ENCODE results near the gene ING2. TPM values are rescaled to one million over a fixed set of nuclear protein-coding genes. Genes with fewer than 3 reads are reported as not detected.
"Not testable (repeated sequence)": the region's sequence is repeated elsewhere in the genome, so short reads cannot be mapped to it uniquely, and the experiment has no call there.

ING2 gene
- total RNA-seq (2012; rRNA removed): 7.9 and 11.7 TPM in 2 replicates

GRCh38 chr4:183504930-183505610 is at the start of gene ING2:
ING2 (plus strand) TSS chr4:183505058; CDS start chr4:183505196, 138 bp downstream.
- peak within 1 kb of the TSS; percentile 90 for H3K4me3 ChIP-seq (ENCODE audit: low read length)
- H3K9ac ChIP-seq (ENCODE audit: low read depth, low read length): peak within 1 kb of the TSS; percentile 94
- peaks cover 21% of the 10 kb centered on the region for H3K4me1 ChIP-seq (ENCODE audit: control insufficient read depth, insufficient read depth, low read length)
- H3K27me3 ChIP-seq (ENCODE audit: control insufficient read depth, insufficient read depth, low read length): no peaks in the 10 kb centered on the region
- H3K36me3 ChIP-seq (ENCODE audit: insufficient read depth, low read length): peaks cover under 1% of the 10 kb centered on the region
- H3K9me3 ChIP-seq (replicated peaks; ENCODE audit: low read length): no peaks in the 10 kb centered on the region
- H3K4me2 ChIP-seq (ENCODE audit: low read length): peak within 1 kb of the TSS; percentile 96

- Histone ChIP-seq H3K4me2 (ENCODE audit: low read length) (no peak overlapping the region), H3K9ac (ENCODE audit: low read depth, low read length) (no peak overlapping the region), H3K9me3 (replicated peaks; ENCODE audit: low read length) (no peaks in the 10 kb centered on the region), H3K4me3 (ENCODE audit: low read length) (no peak overlapping the region), H3K27me3 (ENCODE audit: control insufficient read depth, insufficient read depth, low read length) (no peaks in the 10 kb centered on the region), H3K36me3 (ENCODE audit: insufficient read depth, low read length) (no peaks in the 10 kb centered on the region), H3K4me1 (ENCODE audit: control insufficient read depth, insufficient read depth, low read length) (peaks cover 6% of the 10 kb centered on the region)
Measured at GRCh38 chr4:183455431-183456195, 49.2 kb upstream of the ING2 start.

GRCh38 chr4:183458005-183458404 is 46.9 kb upstream of the ING2 start:
- H3K9ac ChIP-seq (ENCODE audit: low read depth, low read length): no peak overlapping the region
- no peaks in the 10 kb centered on the region for H3K36me3 ChIP-seq (ENCODE audit: insufficient read depth, low read length)
- H3K4me3 ChIP-seq (ENCODE audit: low read length): no peak overlapping the region
- peaks cover 6% of the 10 kb centered on the region for H3K4me1 ChIP-seq (ENCODE audit: control insufficient read depth, insufficient read depth, low read length)
- H3K27me3 ChIP-seq (ENCODE audit: control insufficient read depth, insufficient read depth, low read length): no peaks in the 10 kb centered on the region
- no peak overlapping the region for H3K4me2 ChIP-seq (ENCODE audit: low read length)
- H3K9me3 ChIP-seq (replicated peaks; ENCODE audit: low read length): no peaks in the 10 kb centered on the region

DNA sequence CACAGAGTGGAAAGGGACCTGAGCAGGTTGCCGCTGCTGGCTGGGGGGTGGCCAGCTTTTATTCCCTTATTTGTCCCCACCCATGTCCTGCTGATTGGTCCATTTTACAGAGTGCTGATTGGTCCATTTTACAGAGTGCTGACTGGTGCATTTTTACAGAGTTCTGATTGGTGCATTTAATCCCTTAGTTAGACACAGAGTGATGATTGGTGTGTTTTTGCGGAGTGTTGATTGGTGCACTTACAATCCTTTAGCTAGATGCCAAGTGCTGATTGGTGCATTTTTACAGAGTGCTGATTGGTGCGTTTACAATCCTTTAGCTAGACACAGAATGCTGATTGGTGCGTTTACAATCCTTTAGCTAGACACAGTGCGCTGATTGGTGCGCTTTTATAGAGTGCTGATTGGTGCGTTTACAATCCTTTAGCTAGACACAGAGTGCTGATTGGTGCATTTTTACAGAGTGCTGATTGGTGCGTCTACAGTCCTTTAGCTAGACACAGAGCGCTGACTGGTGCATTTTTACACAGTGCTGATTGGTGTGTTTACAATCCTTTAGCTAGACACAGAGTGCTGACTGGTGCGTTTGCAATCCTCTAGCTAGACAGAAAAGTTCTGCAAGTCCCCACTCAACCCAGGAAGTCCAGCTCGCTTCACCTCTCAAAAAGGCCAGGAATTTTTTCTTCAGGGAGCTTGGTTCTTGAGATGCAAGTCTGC is 40.8 kb upstream of the ING2 start:
- H3K4me1 ChIP-seq (ENCODE audit: control insufficient read depth, insufficient read depth, low read length); H3K4me2 ChIP-seq (ENCODE audit: low read length); H3K27me3 ChIP-seq (ENCODE audit: control insufficient read depth, insufficient read depth, low read length); H3K9me3 ChIP-seq (replicated peaks; ENCODE audit: low read length); H3K9ac ChIP-seq (ENCODE audit: low read depth, low read length); H3K4me3 ChIP-seq (ENCODE audit: low read length); H3K36me3 ChIP-seq (ENCODE audit: insufficient read depth, low read length): not testable (repeated sequence)

GRCh38 chr4:183465879-183466278 is 39.0 kb upstream of the ING2 start:
- H3K4me1 ChIP-seq (ENCODE audit: control insufficient read depth, insufficient read depth, low read length); H3K4me2 ChIP-seq (ENCODE audit: low read length); H3K9me3 ChIP-seq (replicated peaks; ENCODE audit: low read length); H3K27me3 ChIP-seq (ENCODE audit: control insufficient read depth, insufficient read depth, low read length); H3K36me3 ChIP-seq (ENCODE audit: insufficient read depth, low read length); H3K4me3 ChIP-seq (ENCODE audit: low read length); H3K9ac ChIP-seq (ENCODE audit: low read depth, low read length): not testable (repeated sequence)

GRCh38 chr4:183467246-183467645 is 37.6 kb upstream of the ING2 start:
- Histone ChIP-seq H3K27me3 (ENCODE audit: control insufficient read depth, insufficient read depth, low read length) (no peaks in the 10 kb centered on the region), H3K9me3 (replicated peaks; ENCODE audit: low read length) (no peaks in the 10 kb centered on the region), H3K36me3 (ENCODE audit: insufficient read depth, low read length) (no peaks in the 10 kb centered on the region), H3K4me1 (ENCODE audit: control insufficient read depth, insufficient read depth, low read length) (peaks cover 6% of the 10 kb centered on the region), H3K9ac (ENCODE audit: low read depth, low read length) (no peak overlapping the region), H3K4me2 (ENCODE audit: low read length) (no peak overlapping the region), H3K4me3 (ENCODE audit: low read length) (no peak overlapping the region)

DNA sequence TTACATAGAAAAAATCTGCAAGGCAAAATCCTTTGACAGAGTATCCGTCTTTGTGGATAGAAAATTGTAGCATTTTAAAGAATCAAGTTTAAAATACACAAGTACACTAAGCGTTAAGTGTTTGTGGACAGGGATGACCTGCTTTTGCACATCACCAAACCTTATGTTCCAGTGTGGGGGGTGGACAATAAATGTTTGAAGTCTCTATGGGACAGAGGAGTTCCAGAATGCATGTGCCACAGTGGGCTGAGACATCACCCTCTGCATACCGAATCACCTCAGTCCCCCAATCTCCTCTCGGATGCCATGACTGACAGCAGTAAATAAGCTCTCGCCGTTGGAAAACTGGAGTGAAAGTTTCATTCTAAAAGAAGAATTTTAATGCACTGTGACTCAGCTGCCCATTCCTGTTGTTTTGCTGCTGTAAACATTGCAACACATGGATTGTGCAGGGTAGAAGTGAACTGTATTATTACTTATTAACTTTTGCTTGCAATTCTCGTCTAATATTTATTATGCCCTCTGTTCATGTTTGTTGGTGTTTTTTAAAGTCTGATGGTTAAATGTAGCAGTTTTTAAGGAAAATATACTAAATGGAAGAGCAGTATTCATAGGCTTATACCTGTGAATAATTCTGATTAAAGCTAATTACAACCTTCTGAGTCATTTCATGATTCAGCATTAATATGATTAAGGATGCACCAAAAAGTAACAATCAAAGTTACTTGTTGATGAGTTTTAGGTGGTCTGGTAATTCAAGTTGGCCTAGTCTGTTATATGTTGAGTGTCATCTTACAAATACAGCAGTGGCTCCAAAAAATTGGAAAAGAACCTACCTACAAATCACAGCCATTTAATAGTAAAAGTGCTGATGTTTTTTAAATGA is 36.4 kb upstream of the ING2 start:
- no peaks in the 10 kb centered on the region for H3K27me3 ChIP-seq (ENCODE audit: control insufficient read depth, insufficient read depth, low read length)
- no peaks in the 10 kb centered on the region for H3K9me3 ChIP-seq (replicated peaks; ENCODE audit: low read length)
- H3K36me3 ChIP-seq (ENCODE audit: insufficient read depth, low read length): no peaks in the 10 kb centered on the region
- H3K4me3 ChIP-seq (ENCODE audit: low read length): no peak overlapping the region
- H3K4me1 ChIP-seq (ENCODE audit: control insufficient read depth, insufficient read depth, low read length): peaks cover 6% of the 10 kb centered on the region
- no peak overlapping the region for H3K4me2 ChIP-seq (ENCODE audit: low read length)
- H3K9ac ChIP-seq (ENCODE audit: low read depth, low read length): no peak overlapping the region

GRCh38 chr4:183469285-183469684 is 35.6 kb upstream of the ING2 start:
- H3K4me3 ChIP-seq (ENCODE audit: low read length): no peak overlapping the region
- peaks cover 6% of the 10 kb centered on the region for H3K4me1 ChIP-seq (ENCODE audit: control insufficient read depth, insufficient read depth, low read length)
- H3K36me3 ChIP-seq (ENCODE audit: insufficient read depth, low read length): no peaks in the 10 kb centered on the region
- H3K27me3 ChIP-seq (ENCODE audit: control insufficient read depth, insufficient read depth, low read length): no peaks in the 10 kb centered on the region
- no peak overlapping the region for H3K4me2 ChIP-seq (ENCODE audit: low read length)
- H3K9me3 ChIP-seq (replicated peaks; ENCODE audit: low read length): no peaks in the 10 kb centered on the region
- H3K9ac ChIP-seq (ENCODE audit: low read depth, low read length): no peak overlapping the region

DNA sequence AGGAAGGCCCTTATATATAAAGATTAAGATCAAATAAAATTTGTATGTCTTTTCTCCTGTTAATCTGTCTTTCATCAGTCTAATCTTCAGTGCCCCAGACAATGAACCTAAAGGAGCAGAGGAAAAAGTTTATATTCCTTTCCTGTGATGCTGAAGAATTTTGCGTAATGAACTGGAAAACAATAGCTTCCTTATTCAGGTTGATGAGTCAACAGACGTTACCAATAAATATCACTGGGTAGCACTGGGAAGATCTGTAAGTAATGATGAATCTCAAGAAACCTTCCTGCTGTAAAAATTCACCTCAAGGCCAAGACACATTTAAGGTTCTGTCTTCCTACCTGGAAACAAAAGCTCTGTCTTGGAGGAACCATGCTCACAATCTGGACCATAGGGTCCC is 34.9 kb upstream of the ING2 start:
- Histone ChIP-seq H3K27me3 (ENCODE audit: control insufficient read depth, insufficient read depth, low read length) (no peaks in the 10 kb centered on the region), H3K36me3 (ENCODE audit: insufficient read depth, low read length) (no peaks in the 10 kb centered on the region), H3K4me2 (ENCODE audit: low read length) (no peak overlapping the region), H3K9me3 (replicated peaks; ENCODE audit: low read length) (no peaks in the 10 kb centered on the region), H3K4me3 (ENCODE audit: low read length) (no peak overlapping the region), H3K4me1 (ENCODE audit: control insufficient read depth, insufficient read depth, low read length) (peaks cover 6% of the 10 kb centered on the region), H3K9ac (ENCODE audit: low read depth, low read length) (no peak overlapping the region)

DNA sequence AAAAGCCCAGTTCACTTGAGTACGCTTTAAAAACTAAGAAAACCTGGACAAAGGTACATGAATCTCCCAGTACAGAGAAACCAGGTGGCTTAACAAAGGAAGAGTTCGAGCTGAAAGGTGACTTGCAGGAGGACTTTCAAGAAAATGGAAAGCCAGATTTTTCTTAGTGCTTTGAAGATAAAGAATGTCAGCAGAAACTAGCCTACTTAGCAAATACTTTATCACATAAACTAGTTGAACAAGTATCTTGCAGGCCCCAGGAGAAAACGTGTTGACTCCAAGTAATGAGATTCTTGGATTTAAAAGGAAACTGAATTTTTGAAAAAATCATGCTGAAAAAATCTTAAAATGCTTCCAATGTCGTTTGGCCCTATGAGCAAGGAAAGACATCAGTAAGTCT is 34.0 kb upstream of the ING2 start:
- no peak overlapping the region for H3K4me2 ChIP-seq (ENCODE audit: low read length)
- no peak overlapping the region for H3K4me3 ChIP-seq (ENCODE audit: low read length)
- no peaks in the 10 kb centered on the region for H3K36me3 ChIP-seq (ENCODE audit: insufficient read depth, low read length)
- peaks cover 6% of the 10 kb centered on the region for H3K4me1 ChIP-seq (ENCODE audit: control insufficient read depth, insufficient read depth, low read length)
- H3K9me3 ChIP-seq (replicated peaks; ENCODE audit: low read length): no peaks in the 10 kb centered on the region
- no peaks in the 10 kb centered on the region for H3K27me3 ChIP-seq (ENCODE audit: control insufficient read depth, insufficient read depth, low read length)
- no peak overlapping the region for H3K9ac ChIP-seq (ENCODE audit: low read depth, low read length)
